IPS-NIHi7 (cell line): Measurements from ENCODE around the gene TACC2.
"Not testable (repeated sequence)": the region's sequence is repeated elsewhere in the genome, so short reads cannot be mapped to it uniquely, and the experiment has no call there.

Source experiments
- DNase-seq: peaks from one replicate; pipeline ENCODE4 v3.0.0; 2012; ENCODE audit warnings: mixed read lengths; ENCODE audit errors: extremely low spot score

TACC2 gene

GRCh38 chr10:121988361-121989324, at the start of gene TACC2:
TSS of gene TACC2 (plus strand) at chr10:121989163. CDS start at chr10:122021982, 32,819 bp downstream.
- DNase-seq: no peak

- DNase-seq: no peak
These were observed 47.4 kb upstream of the TACC2 start for GRCh38 chr10:121941532-121941931.

- no peak for DNase-seq
These were observed 46.1 kb upstream of the TACC2 start for GRCh38 chr10:121942749-121943416.

- no peak for DNase-seq
These were observed 41.3 kb upstream of the TACC2 start for GRCh38 chr10:121947343-121948330.

GRCh38 chr10:121949049-121949448, 39.9 kb upstream of the TACC2 start:
- DNase-seq: no peak

GRCh38 chr10:121949451-121949850, 39.5 kb upstream of the TACC2 start:
- no peak for DNase-seq

- no peak for DNase-seq
These were observed 36.7 kb upstream of the TACC2 start for GRCh38 chr10:121952226-121952625.

GRCh38 chr10:121956111-121957061, 32.6 kb upstream of the TACC2 start:
- no peak for DNase-seq

- no peak for DNase-seq
These were observed 29.3 kb upstream of the TACC2 start for GRCh38 chr10:121959671-121960070.

GRCh38 chr10:121961456-121961855, 27.5 kb upstream of the TACC2 start:
- no peak for DNase-seq

- DNase-seq: no peak
These were observed 23.0 kb upstream of the TACC2 start for GRCh38 chr10:121965996-121966395.

GRCh38 chr10:121969086-121969485, 19.9 kb upstream of the TACC2 start:
- DNase-seq: not testable (repeated sequence)

- no peak for DNase-seq
These were observed 14.9 kb upstream of the TACC2 start for GRCh38 chr10:121974019-121974534.

- peak; percentile 95 for DNase-seq
These were observed 14.2 kb upstream of the TACC2 start, which contains the start of gene NSMCE4A for GRCh38 chr10:121974535-121975294. TSS of gene NSMCE4A (minus strand) at chr10:121975217. CDS start at chr10:121975165, 52 bp downstream.

- no peak for DNase-seq
These were observed 13.5 kb upstream of the TACC2 start for GRCh38 chr10:121975295-121976086.

GRCh38 chr10:121976607-121977006, 12.4 kb upstream of the TACC2 start:
- DNase-seq: no peak

- DNase-seq: no peak
These were observed 10.5 kb upstream of the TACC2 start for GRCh38 chr10:121978511-121978910.

- DNase-seq: no peak
These were observed 7.6 kb upstream of the TACC2 start for GRCh38 chr10:121981346-121981745.
